CD4-positive, alpha-beta T cell treated with Interleukin-2 at 100 ng/mL for 4 hours (primary cell): ENCODE measurements around the gene GRM5.
"Not testable (repeated sequence)": the region's sequence is repeated elsewhere in the genome, so short reads cannot be mapped to it uniquely, and the experiment has no call there.

Experiments used
- DNase-seq: peaks from one replicate; pipeline ENCODE4 v3.0.0-alpha.2; 2020; ENCODE audit warnings: low spot score

Gene GRM5

DNA sequence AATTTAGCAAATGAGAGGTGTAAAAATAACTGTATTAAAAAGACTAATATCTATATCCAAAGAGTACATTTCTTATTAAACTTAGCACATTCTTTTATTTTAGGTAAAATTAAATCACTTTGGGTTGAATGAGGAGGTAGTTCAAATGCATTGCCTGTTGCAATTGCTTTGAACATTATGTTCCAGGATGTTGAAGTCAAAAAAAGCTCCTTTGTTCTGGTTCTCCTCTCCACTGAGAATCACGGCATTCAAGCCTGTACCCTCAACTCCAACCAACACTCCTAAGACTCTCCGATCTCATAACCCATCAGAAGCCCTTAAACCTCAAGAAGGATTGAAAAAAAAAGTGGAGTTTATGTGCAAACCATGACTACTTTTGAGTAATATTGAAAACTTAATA is 230.1 kb downstream of the GRM5 start:
- DNase-seq, result not testable (repeated sequence)

- DNase-seq, result no peak
Observed at GRCh38 chr11:88831303-88831890, 234.4 kb downstream of the GRM5 start.

DNA sequence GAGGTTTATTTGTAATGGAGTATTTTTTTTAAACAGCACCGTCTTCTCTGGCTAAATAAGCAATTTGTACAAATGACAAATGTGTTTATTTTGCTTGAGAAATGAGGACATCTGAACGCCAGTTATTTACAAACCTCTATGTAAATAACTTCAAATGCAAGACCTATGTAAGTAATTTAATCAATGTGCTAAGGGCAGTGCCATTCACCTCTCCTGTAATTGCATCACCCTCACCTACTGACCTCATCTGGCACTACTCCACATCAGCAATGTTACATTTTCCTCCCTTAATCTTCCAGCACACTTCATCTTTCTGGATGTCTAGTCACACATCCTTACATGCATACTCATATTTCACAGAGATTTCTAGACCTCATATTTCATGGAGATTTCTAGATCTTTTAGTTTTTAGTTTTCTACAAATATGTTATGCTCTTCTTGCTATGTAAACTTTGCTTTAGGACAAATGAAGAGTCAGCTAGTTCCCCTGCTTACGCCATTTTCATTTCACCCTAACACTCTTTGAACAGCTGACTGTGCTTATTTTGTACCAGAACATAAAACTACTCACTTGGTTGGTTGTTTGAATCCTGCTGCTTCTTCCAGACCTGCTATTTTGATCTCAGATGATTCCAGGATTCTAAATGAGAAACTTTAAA is 238.6 kb downstream of the GRM5 start:
- DNase-seq, result no peak

DNA sequence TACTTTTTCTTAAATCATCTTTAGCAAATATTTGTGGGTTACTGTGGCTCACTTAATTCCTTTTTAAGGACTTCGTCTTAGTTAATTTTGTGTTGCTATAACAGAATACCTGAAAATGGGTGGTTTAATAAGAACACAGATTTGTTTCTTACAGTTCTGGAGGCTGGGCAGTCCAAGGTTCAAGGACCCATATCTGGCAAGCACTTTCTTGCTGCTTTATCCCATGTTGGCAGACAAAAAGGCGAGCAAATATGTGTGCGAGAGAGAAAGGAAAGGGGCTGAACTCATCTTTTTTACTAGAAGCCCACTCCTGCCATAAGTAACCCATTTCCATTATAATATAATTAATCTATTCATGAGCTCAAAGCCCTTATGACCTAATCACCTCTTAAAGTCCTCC is 246.2 kb downstream of the GRM5 start:
- no peak for DNase-seq

DNA sequence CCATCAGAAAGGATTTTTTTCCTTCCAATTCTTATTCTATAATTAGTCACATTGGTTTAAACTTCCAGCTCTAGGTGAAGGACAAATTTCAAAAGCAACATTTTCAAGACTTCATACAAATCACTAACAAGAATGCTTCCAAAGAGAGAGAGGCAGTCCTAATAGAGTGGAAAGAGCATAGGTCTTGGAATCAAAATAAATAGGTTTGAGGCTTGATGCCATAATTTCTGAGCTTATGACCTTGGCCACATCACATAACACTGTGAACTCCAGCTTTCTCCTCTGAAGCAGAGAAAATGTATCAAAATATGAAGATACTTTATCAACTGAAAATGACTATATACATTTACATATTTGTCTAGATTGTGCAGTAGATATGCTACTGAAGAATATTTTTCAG is 246.8 kb downstream of the GRM5 start:
- DNase-seq, result no peak

DNA sequence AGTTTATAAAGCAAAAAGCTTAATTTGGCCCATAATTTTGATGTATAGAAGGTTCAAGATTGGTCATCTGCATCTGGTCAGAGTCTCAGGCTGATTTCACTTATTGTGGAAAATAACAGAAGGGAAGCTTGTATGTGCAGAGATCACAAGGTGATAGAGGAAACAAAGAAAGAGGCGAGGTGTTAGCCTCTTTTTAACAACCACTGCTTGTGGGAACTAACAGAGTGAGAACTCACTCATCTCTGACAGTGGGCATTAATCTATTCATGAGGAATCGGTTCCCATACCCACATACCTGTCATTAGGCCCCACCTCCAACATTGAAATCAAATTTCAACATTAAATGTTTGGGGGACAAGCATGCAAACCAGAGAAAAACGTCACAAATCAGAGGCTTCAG is 250.3 kb downstream of the GRM5 start:
- no peak for DNase-seq

DNA sequence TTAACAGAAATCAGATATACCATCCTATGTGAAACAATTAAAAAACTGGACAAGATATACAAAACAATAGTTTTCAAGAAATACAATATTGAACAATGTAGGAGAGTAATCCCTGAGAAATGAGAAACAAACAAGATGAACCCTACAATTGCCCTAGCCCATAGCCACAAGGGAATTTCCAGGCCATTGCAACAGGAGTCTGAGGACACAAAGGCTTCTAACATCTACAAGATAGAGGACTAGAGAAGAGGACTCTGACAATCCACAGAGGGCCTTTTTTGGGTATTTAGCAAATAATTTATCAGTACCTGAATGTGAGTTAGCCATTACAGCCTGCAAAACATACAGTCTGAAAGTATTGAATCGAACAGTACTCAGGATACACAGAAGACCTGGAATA is 251.7 kb downstream of the GRM5 start:
- no peak for DNase-seq

DNA sequence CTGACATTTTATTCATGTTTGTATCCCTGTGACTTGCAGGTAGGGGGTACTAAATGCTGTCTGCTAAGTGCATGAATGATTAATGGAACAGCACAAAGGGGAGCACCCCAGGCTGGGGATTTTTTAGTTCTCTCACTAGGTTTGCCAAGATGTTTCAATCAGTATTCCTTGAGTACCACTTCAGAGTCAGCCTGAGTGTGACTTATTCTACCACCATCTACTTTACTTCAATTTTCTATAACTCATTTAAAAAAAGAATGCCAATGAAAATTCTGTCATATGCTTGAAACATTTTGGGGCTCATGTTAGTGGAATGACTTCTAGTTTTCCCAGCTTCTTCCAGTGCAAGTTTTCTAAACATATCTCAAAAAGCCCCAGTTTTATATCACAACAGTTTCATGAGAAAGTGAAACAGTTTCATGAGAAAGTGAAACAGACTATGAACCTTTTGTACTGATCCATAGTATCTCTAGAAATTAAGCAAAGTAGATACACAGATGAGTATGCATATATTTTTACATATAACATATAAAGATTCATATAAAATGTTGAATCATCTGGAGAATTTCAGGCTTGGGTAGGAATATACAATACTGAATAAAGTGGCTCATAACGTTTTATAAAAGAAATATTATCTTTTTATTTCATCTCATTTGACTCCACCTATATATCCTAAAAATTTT is 252.4 kb downstream of the GRM5 start:
- no peak for DNase-seq

DNA sequence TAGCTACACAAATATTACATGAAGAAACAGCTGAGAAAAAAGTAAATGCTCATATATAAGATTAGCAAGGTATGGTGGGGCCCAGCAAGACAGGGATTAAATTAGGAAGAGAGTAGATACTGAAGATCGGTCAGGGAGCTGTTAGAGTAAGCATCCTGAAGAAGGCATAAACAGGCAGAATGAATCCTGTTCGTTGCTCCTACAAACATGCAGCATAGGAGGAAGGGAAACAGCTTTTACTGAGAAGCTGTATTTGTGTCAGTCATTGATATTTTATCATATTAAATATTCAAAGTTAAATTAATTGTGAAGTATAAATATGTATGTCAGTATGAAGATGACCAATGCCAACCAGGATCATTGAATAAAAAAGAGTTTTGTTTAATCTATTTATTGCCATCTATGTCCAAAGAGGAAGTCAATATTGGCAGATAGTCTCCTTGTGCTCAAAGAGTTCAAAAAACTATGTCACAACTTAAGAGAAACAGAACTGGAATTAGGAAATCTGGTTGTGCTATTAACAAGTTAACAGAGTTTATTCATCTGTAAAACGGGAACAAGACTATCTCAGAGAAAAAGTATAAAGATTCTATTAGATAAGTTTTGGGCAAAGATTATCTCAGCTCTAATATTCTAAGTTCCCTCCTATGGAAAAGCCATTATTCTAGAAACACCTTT is 255.2 kb downstream of the GRM5 start:
- DNase-seq, result no peak

GRCh38 chr11:88809126-88809525 is 256.7 kb downstream of the GRM5 start:
- no peak for DNase-seq

DNA sequence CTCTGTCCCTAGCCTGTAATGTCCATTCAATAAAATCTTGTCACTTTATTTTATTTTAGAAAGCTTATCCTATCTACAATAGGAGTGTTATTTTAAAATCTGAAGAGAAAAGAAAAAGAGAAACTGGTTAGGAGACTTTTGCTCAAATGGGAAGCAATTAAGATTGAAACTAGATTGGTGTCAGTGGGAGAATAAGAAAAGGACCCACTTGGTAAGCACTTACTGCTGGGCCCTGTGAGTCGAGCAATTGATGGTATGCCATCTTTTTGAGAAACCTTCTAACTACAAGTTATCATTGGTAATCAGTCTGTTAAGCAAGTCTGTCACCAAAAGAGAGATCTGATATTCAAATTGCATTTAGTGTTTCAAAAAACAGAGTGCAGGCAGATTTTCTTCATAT is 258.4 kb downstream of the GRM5 start:
- no peak for DNase-seq

DNA sequence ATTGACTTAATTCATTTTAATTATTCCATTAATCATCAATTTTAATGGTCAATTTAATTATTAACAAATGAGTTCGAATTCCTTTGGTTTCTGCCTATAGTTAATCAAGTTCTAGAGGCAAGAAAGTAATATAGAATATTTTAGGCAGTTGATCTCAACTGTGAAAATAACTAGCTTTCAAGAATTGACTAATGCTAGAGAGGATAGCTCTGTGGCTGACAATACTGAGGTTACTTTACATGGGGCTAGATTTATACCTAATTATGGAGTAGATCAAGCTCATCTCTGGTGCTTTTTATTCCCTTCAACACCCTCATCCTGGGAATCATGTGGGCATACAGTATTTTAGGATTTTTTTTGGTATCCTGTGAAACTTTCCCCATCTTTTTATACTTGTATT is 259.4 kb downstream of the GRM5 start:
- DNase-seq, result no peak

GRCh38 chr11:88801484-88802123 is 264.2 kb downstream of the GRM5 start:
- DNase-seq, result no peak

GRCh38 chr11:88799771-88800500 is 265.8 kb downstream of the GRM5 start:
- DNase-seq, result no peak

- DNase-seq, result no peak
Observed at GRCh38 chr11:88790182-88790581, 275.6 kb downstream of the GRM5 start.

GRCh38 chr11:88779577-88779976 is 286.2 kb downstream of the GRM5 start:
- no peak for DNase-seq

DNA sequence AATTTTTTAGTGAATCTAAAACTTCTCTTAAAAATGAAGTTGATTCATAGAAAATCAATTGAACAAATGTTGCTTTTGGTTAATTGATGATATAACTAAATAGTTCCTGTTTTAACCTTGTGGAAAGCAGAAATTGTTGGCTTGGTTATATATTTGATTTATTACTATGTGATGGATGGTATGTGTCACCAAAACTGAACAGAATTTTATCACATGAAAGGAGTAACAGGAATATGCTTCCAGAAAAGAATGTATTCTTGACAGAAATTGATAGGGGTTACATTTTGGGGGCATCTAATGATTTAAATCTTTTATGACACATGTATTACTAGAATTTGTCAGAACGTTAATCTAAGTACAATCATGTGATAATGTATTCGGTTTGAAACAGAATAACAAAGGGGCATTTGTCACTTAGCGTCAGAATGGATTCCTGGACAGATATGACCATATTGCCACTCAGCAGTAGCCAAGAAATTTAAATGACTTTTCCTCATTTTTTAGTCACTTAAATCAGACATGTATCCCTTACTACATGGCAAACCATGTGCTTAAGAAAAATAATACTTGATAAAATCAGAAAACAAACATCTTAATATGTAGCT is 295.2 kb downstream of the GRM5 start:
- DNase-seq, result no peak

DNA sequence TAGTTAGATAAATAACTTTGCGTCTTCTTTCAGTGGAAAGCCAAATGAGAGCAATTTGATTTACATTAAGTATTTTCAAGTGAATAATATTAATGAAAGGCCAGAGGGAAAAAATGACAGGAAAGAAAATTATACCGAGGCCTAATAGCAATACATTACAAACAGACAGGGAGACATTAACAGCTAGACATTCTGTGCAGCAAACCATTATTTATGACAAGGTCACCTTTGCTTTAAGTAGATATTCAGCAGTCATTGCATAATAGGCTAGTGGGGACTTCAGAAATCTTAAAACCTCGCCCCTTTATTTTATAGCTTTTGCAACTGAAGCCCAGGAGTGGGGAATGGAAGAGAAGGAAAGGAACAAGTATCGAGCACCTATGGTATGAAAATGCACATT is 321.6 kb downstream of the GRM5 start:
- no peak for DNase-seq

DNA sequence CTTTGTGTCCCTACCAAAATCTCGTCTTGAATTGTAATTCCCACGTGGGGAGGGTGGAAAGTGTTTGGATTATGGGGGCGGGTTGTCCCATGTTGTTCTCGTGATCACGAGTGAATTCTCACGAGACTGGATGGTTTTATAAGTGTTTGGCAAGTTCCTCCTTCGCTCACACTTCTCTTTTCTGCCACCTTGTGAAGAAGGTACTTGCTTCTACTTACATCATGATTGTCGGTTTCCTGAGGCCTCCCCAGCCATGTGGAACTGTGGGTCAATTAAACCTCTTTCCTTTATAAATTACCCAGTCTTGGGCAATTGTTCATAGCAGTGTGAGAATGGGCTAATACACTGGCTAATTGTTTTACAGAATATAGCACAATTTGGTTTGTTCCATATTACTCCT is 326.3 kb downstream of the GRM5 start:
- no peak for DNase-seq

GRCh38 chr11:88709567-88709966 is 356.2 kb downstream of the GRM5 start:
- DNase-seq, result no peak

- DNase-seq, result no peak
Observed at GRCh38 chr11:88704485-88704884, 361.3 kb downstream of the GRM5 start.

- no peak for DNase-seq
Observed at GRCh38 chr11:88701816-88702215, 364.0 kb downstream of the GRM5 start.
